ENCODE measurements around the gene RNF151. TPM values are rescaled to one million over a fixed set of nuclear protein-coding genes. Genes with fewer than 3 reads are reported as not detected.

RNF151 gene
- total RNA-seq, 1 donor from 2014 or later: not detected

DNA sequence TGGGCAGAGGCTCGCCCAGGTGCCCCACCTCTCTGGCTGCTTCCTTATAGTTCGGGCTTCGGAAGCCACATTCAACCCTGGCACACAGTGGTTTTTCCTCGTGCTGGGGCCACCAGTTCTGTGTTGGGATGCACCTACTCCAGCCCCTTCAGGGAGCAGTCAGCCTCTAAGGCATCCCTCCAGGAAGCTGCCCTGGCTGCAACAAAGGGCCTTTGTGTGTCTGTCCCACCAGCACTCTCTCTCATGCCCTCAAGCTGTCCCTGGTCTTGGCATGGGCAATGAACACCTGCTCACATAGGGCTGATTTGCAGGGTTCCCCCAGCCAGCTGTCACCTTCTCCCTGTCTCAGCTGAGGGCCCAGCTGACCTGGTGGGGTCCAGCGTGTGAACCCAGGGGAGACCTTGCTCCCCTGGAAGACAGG is 15.4 kb downstream of the RNF151 start:
- TF ChIP-seq EZH2 (IDR thresholded peaks at IDR 0.05; ENCODE audit: insufficient read depth, low read length): no peak
- TF ChIP-seq, protein P1, sequence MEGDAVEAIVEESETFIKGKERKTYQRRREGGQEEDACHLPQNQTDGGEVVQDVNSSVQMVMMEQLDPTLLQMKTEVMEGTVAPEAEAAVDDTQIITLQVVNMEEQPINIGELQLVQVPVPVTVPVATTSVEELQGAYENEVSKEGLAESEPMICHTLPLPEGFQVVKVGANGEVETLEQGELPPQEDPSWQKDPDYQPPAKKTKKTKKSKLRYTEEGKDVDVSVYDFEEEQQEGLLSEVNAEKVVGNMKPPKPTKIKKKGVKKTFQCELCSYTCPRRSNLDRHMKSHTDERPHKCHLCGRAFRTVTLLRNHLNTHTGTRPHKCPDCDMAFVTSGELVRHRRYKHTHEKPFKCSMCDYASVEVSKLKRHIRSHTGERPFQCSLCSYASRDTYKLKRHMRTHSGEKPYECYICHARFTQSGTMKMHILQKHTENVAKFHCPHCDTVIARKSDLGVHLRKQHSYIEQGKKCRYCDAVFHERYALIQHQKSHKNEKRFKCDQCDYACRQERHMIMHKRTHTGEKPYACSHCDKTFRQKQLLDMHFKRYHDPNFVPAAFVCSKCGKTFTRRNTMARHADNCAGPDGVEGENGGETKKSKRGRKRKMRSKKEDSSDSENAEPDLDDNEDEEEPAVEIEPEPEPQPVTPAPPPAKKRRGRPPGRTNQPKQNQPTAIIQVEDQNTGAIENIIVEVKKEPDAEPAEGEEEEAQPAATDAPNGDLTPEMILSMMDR (IDR thresholded peaks at IDR 0.05; ENCODE audit: insufficient read depth, low read depth, low read length): no peak
- no peak overlapping the region for H3K9ac ChIP-seq (ENCODE audit: low read length)
- Mint-ChIP-seq H3K4me1 (ENCODE audit: low read depth, unreplicated experiment) (peaks cover 2% of the 10 kb centered on the region), H3K4me3 (ENCODE audit: unreplicated experiment) (no peak overlapping the region), H3K9me3 (ENCODE audit: unreplicated experiment) (no peaks in the 10 kb centered on the region), H3K27me3 (ENCODE audit: low read depth, unreplicated experiment) (peaks cover 19% of the 10 kb centered on the region), H3K36me3 (ENCODE audit: low read depth, unreplicated experiment) (peaks cover 3% of the 10 kb centered on the region), H3K27ac (ENCODE audit: unreplicated experiment) (no peak overlapping the region)
- H3K4me3 ChIP-seq (ENCODE audit: insufficient read depth, low read depth, low read length): no peak overlapping the region
- no peak for FAIRE-seq
- DNase-seq (ENCODE audit: low read depth): no peak
- H3K4me1 ChIP-seq (ENCODE audit: insufficient read depth, low read length): peaks cover 15% of the 10 kb centered on the region
- peaks cover 32% of the 10 kb centered on the region for H3K27me3 ChIP-seq (ENCODE audit: insufficient read depth, low read length)
- no peaks in the 10 kb centered on the region for H3K9me3 ChIP-seq (ENCODE audit: insufficient read depth, low read depth, low read length)
- peaks cover 48% of the 10 kb centered on the region for H4K20me1 ChIP-seq (ENCODE audit: insufficient read depth, low read length)
- H3K36me3 ChIP-seq (ENCODE audit: insufficient read depth, low read length): peaks cover 5% of the 10 kb centered on the region
- no peak overlapping the region for H3K27ac ChIP-seq (ENCODE audit: low read depth, low read length)
- no peak overlapping the region for H2AFZ ChIP-seq (ENCODE audit: low read depth, low read length)
- no peak overlapping the region for H3K4me2 ChIP-seq (ENCODE audit: low read length)
- H3K79me2 ChIP-seq (ENCODE audit: insufficient read depth, low read length): peaks cover 16% of the 10 kb centered on the region

DNA sequence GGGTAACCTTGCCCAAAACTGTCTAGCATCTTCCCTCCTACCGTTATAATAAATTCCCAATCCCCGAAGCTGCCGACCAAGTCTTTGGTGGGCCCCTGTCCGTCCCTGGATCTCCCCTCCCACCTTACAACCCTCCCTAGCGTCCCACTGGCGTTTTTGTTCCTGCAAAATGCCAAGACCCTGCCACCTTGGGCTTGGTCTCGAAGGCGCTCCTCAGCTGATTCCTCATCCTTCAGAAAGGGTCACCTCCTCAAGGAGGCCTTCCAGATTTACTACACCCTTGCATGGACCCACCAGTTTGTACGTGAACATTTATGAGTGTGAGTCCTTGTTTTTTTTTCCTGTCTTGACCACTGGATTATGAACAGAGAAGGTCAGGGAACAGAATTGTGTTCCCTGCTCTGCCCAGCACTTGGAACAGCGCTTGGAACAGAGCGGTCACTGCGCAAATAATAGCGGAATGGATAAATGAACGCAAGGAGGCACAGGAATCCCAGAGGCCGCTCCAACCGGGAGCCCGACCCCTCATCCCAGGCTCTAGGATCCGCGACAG is 16.4 kb downstream of the RNF151 start:
- H4K20me1 ChIP-seq (ENCODE audit: insufficient read depth, low read length): peaks cover 48% of the 10 kb centered on the region

More for the DNA sequence above, 16.4 kb downstream of the RNF151 start:
- H3K27me3 ChIP-seq (ENCODE audit: insufficient read depth, low read length): peaks cover 32% of the 10 kb centered on the region
- H3K27ac ChIP-seq (ENCODE audit: low read depth, low read length): no peak overlapping the region
- peaks cover 19% of the 10 kb centered on the region for H3K27me3 Mint-ChIP-seq (ENCODE audit: low read depth, unreplicated experiment)
- H3K9me3 Mint-ChIP-seq (ENCODE audit: unreplicated experiment): no peaks in the 10 kb centered on the region
- H3K36me3 ChIP-seq (ENCODE audit: insufficient read depth, low read length): peaks cover 5% of the 10 kb centered on the region
- H3K4me1 ChIP-seq (ENCODE audit: insufficient read depth, low read length): peaks cover 15% of the 10 kb centered on the region
- TF ChIP-seq EZH2 (IDR thresholded peaks at IDR 0.05; ENCODE audit: insufficient read depth, low read length): no peak
- TF ChIP-seq, protein P1 (IDR thresholded peaks at IDR 0.05; ENCODE audit: insufficient read depth, low read depth, low read length): no peak
- no peaks in the 10 kb centered on the region for H3K9me3 ChIP-seq (ENCODE audit: insufficient read depth, low read depth, low read length)
- H3K9ac ChIP-seq (ENCODE audit: low read length): peak overlapping the region; percentile 53
- peaks cover 2% of the 10 kb centered on the region for H3K4me1 Mint-ChIP-seq (ENCODE audit: low read depth, unreplicated experiment)
- no peak for DNase-seq (ENCODE audit: low read depth)
- peak overlapping the region; percentile 68 for H3K4me3 ChIP-seq (ENCODE audit: insufficient read depth, low read depth, low read length)
- peak overlapping the region; percentile 84 for H3K4me3 Mint-ChIP-seq (ENCODE audit: unreplicated experiment)
- no peak for FAIRE-seq
- peaks cover 16% of the 10 kb centered on the region for H3K79me2 ChIP-seq (ENCODE audit: insufficient read depth, low read length)
- no peak overlapping the region for H2AFZ ChIP-seq (ENCODE audit: low read depth, low read length)
- H3K4me2 ChIP-seq (ENCODE audit: low read length): peak overlapping the region; percentile 91
- peak overlapping the region; percentile 92 for H3K27ac Mint-ChIP-seq (ENCODE audit: unreplicated experiment)
- H3K36me3 Mint-ChIP-seq (ENCODE audit: low read depth, unreplicated experiment): peaks cover 2% of the 10 kb centered on the region

All from astrocyte (in vitro differentiated cells and primary cell).